GM21619 (cell line): Measurements from ENCODE around the gene GSTP1.
"Not testable (repeated sequence)": the region's sequence is repeated elsewhere in the genome, so short reads cannot be mapped to it uniquely, and the experiment has no call there.

Experiments
- ATAC-seq: cut with Tn5 transposase; IDR thresholded peaks from one replicate; pipeline ENCODE4 v1.9.1; 2021; ENCODE audit not compliant: unreplicated experiment

GSTP1 gene

GRCh38 chr11:67562963-67563704 is 20.5 kb upstream of the GSTP1 start:
- no peak for ATAC-seq

GRCh38 chr11:67563705-67564114 is 19.9 kb upstream of the GSTP1 start:
- ATAC-seq = not testable (repeated sequence)

GRCh38 chr11:67564230-67564629 is 19.4 kb upstream of the GSTP1 start:
- ATAC-seq = no peak

- ATAC-seq = no peak
Observed at GRCh38 chr11:67571443-67571842, 12.2 kb upstream of the GSTP1 start.

GRCh38 chr11:67572305-67572704 is 11.3 kb upstream of the GSTP1 start:
- no peak for ATAC-seq

GRCh38 chr11:67572747-67573419 is 10.7 kb upstream of the GSTP1 start:
- ATAC-seq = no peak

GRCh38 chr11:67574938-67575337 is 8.7 kb upstream of the GSTP1 start:
- no peak for ATAC-seq

- ATAC-seq = no peak
Observed at GRCh38 chr11:67576735-67577475, 6.7 kb upstream of the GSTP1 start.

- no peak for ATAC-seq
Observed at GRCh38 chr11:67577951-67578350, 5.7 kb upstream of the GSTP1 start.

- ATAC-seq = no peak
Observed at GRCh38 chr11:67581469-67581868, 2.1 kb upstream of the GSTP1 start.

- ATAC-seq = no peak
Observed at GRCh38 chr11:67582011-67582410, 1.6 kb upstream of the GSTP1 start.

GRCh38 chr11:67584205-67584880 is 731 bp downstream of the GSTP1 start:
- ATAC-seq = no peak

- no peak for ATAC-seq
Observed at GRCh38 chr11:67584881-67585873, 1.6 kb downstream of the GSTP1 start.

- ATAC-seq = no peak
Observed at GRCh38 chr11:67585911-67586310, 2.3 kb downstream of the GSTP1 start.

- no peak for ATAC-seq
Observed at GRCh38 chr11:67586568-67587250, 3.1 kb downstream of the GSTP1 start.

- peak; percentile 26 for ATAC-seq
Observed at GRCh38 chr11:67588136-67588503, 4.5 kb downstream of the GSTP1 start.

- not testable (repeated sequence) for ATAC-seq
Observed at GRCh38 chr11:67588899-67589415, 5.3 kb downstream of the GSTP1 start.

GRCh38 chr11:67592880-67593564 is 9.4 kb downstream of the GSTP1 start:
- no peak for ATAC-seq

GRCh38 chr11:67593565-67593905 is 9.9 kb downstream of the GSTP1 start:
- no peak for ATAC-seq
